ENCODE results near the gene HOXA1.

HOXA1 gene

DNA sequence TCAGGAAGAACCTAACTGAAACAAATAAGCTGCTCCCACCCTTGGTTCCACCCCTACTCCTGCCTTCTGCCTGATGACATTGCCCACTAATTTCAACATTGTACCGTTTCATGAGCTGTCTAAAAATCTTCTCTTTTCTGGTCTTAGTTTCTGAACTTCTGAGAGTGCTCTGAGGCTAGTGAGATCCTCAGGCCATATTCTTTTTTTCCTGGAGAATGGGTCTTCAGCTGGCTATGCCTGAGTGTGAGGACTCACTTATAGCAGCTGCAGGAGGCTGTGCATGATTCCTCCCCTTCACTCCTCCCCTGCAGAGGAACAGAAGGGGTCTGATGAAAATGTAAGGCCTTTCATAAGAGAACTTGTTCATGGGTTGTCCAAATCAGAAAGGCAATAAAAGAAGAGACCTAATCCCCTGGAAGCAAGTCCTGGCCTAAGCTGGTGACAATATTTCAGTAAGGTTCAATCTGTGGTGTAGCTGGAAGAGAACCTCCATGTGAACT is 23.7 kb upstream of the HOXA1 start:
- Histone ChIP-seq H3K4me1 (ENCODE audit: insufficient read depth, low read length) (no peaks in the 10 kb centered on the region), H3K9me3 (ENCODE audit: insufficient read depth, low read length, severe bottlenecking) (no peaks in the 10 kb centered on the region), H3K36me3 (ENCODE audit: insufficient read depth, low read length) (no peaks in the 10 kb centered on the region), H3K4me3 (ENCODE audit: low read depth in 1 of 2, low read length in 2 of 2) (no peak overlapping the region), H4K20me1 (ENCODE audit: insufficient read depth, low read length) (no peaks in the 10 kb centered on the region), H3K27ac (ENCODE audit: low read length) (no peak overlapping the region), H3K27me3 (ENCODE audit: insufficient read depth, low read length, poor library complexity) (no peaks in the 10 kb centered on the region), H3K4me2 (ENCODE audit: insufficient read depth, low read length) (no peak overlapping the region), H3K79me2 (ENCODE audit: insufficient read depth, low read length) (no peaks in the 10 kb centered on the region), H3K9ac (ENCODE audit: low read depth, low read length) (no peak overlapping the region), H2AFZ (ENCODE audit: low read depth, low read length) (no peak overlapping the region)
- no peak for TF ChIP-seq EZH2 (IDR thresholded peaks at IDR 0.05; ENCODE audit: borderline replicate concordance, low read depth, low read length, severe bottlenecking)
- TF ChIP-seq, protein P1, sequence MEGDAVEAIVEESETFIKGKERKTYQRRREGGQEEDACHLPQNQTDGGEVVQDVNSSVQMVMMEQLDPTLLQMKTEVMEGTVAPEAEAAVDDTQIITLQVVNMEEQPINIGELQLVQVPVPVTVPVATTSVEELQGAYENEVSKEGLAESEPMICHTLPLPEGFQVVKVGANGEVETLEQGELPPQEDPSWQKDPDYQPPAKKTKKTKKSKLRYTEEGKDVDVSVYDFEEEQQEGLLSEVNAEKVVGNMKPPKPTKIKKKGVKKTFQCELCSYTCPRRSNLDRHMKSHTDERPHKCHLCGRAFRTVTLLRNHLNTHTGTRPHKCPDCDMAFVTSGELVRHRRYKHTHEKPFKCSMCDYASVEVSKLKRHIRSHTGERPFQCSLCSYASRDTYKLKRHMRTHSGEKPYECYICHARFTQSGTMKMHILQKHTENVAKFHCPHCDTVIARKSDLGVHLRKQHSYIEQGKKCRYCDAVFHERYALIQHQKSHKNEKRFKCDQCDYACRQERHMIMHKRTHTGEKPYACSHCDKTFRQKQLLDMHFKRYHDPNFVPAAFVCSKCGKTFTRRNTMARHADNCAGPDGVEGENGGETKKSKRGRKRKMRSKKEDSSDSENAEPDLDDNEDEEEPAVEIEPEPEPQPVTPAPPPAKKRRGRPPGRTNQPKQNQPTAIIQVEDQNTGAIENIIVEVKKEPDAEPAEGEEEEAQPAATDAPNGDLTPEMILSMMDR (IDR thresholded peaks at IDR 0.05; ENCODE audit: borderline replicate concordance, extremely low read depth, low read length, poor library complexity, severe bottlenecking), result no peak
- ATAC-seq (ENCODE audit: insufficient read depth, low read depth) (no peak), DNase-seq (no peak)

DNA sequence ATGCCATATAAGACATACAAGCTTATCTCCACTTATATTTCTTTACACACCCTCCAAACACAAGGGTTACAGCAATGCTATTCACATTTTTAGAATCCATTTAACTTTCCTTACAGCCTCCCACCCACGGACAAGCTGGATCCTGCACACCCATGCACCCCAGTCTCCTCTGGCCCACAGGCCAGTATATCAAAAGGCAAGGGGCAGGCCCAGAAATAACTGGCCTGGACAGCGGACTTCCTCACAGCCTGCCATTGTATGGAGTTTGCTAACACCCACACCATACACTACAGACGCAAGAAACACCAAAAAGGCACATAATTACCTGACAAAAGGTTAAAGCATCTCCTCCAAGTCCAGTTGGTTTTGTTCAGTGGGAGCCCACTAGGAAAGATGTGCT is 22.8 kb upstream of the HOXA1 start:
- no peak for TF ChIP-seq EZH2 (IDR thresholded peaks at IDR 0.05; ENCODE audit: borderline replicate concordance, low read depth, low read length, severe bottlenecking)
- TF ChIP-seq, protein P1 (IDR thresholded peaks at IDR 0.05; ENCODE audit: borderline replicate concordance, extremely low read depth, low read length, poor library complexity, severe bottlenecking), result no peak
- Histone ChIP-seq H3K9me3 (ENCODE audit: insufficient read depth, low read length, severe bottlenecking) (no peaks in the 10 kb centered on the region), H3K4me1 (ENCODE audit: insufficient read depth, low read length) (no peaks in the 10 kb centered on the region), H3K79me2 (ENCODE audit: insufficient read depth, low read length) (no peaks in the 10 kb centered on the region), H2AFZ (ENCODE audit: low read depth, low read length) (no peak overlapping the region), H3K27ac (ENCODE audit: low read length) (no peak overlapping the region), H3K4me2 (ENCODE audit: insufficient read depth, low read length) (no peak overlapping the region), H3K4me3 (ENCODE audit: low read depth in 1 of 2, low read length in 2 of 2) (no peak overlapping the region), H4K20me1 (ENCODE audit: insufficient read depth, low read length) (no peaks in the 10 kb centered on the region), H3K36me3 (ENCODE audit: insufficient read depth, low read length) (no peaks in the 10 kb centered on the region), H3K9ac (ENCODE audit: low read depth, low read length) (no peak overlapping the region), H3K27me3 (ENCODE audit: insufficient read depth, low read length, poor library complexity) (no peaks in the 10 kb centered on the region)
- ATAC-seq (ENCODE audit: insufficient read depth, low read depth) (no peak), DNase-seq (no peak)

GRCh38 chr7:27117887-27118491 is 22.2 kb upstream of the HOXA1 start:
- Histone ChIP-seq H3K27ac (ENCODE audit: low read length) (no peak overlapping the region), H4K20me1 (ENCODE audit: insufficient read depth, low read length) (no peaks in the 10 kb centered on the region), H3K4me1 (ENCODE audit: insufficient read depth, low read length) (no peaks in the 10 kb centered on the region), H3K36me3 (ENCODE audit: insufficient read depth, low read length) (no peaks in the 10 kb centered on the region), H2AFZ (ENCODE audit: low read depth, low read length) (no peak overlapping the region), H3K9me3 (ENCODE audit: insufficient read depth, low read length, severe bottlenecking) (no peaks in the 10 kb centered on the region), H3K4me3 (ENCODE audit: low read depth in 1 of 2, low read length in 2 of 2) (no peak overlapping the region), H3K27me3 (ENCODE audit: insufficient read depth, low read length, poor library complexity) (no peaks in the 10 kb centered on the region), H3K4me2 (ENCODE audit: insufficient read depth, low read length) (no peak overlapping the region), H3K79me2 (ENCODE audit: insufficient read depth, low read length) (no peaks in the 10 kb centered on the region), H3K9ac (ENCODE audit: low read depth, low read length) (no peak overlapping the region)
- DNase-seq, result no peak
- no peak for ATAC-seq (ENCODE audit: insufficient read depth, low read depth)
- no peak for TF ChIP-seq EZH2 (IDR thresholded peaks at IDR 0.05; ENCODE audit: borderline replicate concordance, low read depth, low read length, severe bottlenecking)
- TF ChIP-seq, protein P1 (IDR thresholded peaks at IDR 0.05; ENCODE audit: borderline replicate concordance, extremely low read depth, low read length, poor library complexity, severe bottlenecking), result no peak

All from DND-41 (cell line).